Middle frontal gyrus (tissue), 1 donor: ENCODE results near the gene PIK3IP1.
"Not testable (repeated sequence)": the region's sequence is repeated elsewhere in the genome, so short reads cannot be mapped to it uniquely, and the experiment has no call there.

Experiments
- DNase-seq: peaks from one replicate; pipeline ENCODE4 v3.0.0-alpha.2; 2015; ENCODE audit warnings: low spot score; ENCODE audit errors: extremely low spot score

The PIK3IP1 gene, protein sequence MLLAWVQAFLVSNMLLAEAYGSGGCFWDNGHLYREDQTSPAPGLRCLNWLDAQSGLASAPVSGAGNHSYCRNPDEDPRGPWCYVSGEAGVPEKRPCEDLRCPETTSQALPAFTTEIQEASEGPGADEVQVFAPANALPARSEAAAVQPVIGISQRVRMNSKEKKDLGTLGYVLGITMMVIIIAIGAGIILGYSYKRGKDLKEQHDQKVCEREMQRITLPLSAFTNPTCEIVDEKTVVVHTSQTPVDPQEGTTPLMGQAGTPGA

GRCh38 chr22:31292236-31292989 is at the start of gene PIK3IP1:
TSS of gene PIK3IP1 (minus strand) at chr22:31292488. CDS start at chr22:31292344, 144 bp downstream.
- DNase-seq = peak; percentile 81

DNA sequence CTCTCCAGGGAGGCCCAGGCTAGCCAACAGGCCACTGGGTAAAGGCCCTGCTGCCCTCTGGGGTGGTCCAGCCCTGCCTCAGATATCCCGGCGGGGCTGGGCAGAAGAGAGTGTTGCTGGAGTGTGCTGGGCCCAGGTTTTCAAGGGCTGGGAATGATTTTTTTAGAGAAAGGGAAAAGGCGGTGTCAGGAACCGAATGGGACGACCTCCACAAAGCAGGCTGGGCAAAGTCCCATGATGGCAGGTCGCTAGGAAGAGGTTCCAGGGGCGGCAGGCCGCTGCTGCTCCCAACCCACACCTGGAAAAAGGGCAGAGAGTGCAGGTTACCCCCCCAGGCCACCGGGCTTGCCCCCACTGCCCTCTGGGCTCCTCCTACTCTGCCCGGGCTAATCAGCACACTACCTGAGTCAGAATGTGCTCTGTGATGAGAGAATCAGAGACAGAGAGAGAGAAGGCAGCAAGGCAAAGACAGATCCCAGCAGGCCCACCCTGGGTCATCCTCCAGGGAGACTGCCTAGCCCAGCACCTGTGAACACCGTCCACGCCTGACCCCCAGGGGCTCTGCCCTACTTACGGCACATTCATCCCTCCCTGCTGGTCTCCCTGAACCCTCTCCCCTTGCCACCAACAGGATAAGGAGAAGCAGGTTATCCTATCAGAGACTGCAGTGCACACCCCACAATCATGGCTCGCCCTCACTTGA is 49.2 kb upstream of the PIK3IP1 start:
- no peak for DNase-seq

DNA sequence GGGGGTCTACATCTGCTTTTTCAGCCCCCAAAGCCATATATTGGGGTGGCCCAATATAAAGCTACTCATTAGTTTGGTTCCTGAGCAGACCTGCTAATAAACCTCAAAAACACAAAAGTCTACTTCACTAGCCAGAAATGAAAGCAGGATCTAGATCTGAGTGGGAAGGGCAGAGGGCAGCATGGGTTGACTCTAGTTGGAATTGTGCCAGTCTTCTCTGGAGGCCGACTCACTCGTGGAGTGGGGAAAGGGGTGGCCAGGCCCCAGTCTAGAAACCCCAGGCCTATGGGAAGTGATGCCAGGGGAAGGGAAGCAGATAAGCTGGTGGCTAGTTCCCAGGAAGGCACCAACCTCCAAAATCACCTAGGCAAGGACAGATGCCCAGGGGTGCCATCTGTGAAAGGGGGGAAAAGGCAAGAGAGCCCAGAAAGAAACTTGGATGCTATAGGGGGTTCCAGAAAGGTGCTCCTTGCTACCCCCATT is 48.5 kb upstream of the PIK3IP1 start:
- no peak for DNase-seq

GRCh38 chr22:31340360-31340759 is 48.1 kb upstream of the PIK3IP1 start:
- no peak for DNase-seq

- no peak for DNase-seq
Measured at GRCh38 chr22:31339148-31339832, 47.0 kb upstream of the PIK3IP1 start.

DNA sequence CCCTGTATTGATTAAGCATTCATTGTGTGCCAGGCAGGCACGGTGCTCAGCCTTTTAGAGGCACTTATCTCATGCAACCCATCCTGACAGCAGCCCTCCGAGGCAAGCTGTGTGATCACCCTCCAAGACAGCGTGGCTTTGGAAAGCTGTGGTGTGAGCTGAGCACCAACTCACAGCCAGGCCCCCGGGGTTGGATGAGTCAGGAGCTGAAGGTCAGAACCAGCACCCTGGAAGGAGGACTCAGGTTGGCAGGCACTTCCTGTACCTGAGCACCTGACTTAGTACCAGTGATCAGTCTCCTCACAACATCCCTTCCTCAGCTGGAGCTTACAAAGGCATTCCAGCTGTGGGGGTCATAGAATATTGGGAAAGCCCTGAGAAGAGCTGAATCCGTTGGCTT is 44.9 kb upstream of the PIK3IP1 start:
- no peak for DNase-seq

GRCh38 chr22:31334329-31334728 is 42.0 kb upstream of the PIK3IP1 start:
- DNase-seq = no peak

- no peak for DNase-seq
Measured at GRCh38 chr22:31333641-31334040, 41.4 kb upstream of the PIK3IP1 start.

GRCh38 chr22:31332886-31333285 is 40.6 kb upstream of the PIK3IP1 start:
- DNase-seq = no peak

DNA sequence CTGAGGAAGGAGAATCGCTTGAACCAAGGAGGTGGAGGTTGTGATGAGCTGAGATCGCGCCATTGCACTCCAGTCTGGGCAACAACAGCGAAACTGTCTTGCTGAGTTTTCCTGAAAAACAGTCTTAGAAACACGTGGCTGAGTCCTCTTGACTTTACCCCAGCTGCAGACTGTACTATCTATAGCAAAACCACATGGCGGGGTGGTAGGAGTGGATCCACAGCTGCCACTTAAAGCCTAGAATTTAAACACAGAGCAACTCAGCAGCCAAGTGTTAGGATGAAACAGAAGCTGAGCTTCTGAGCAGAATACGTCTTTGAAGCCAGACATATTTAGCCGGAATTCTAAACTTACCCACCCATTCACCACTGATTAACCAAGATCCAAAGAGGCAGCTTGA is 39.7 kb upstream of the PIK3IP1 start:
- peak; percentile 48 for DNase-seq

DNA sequence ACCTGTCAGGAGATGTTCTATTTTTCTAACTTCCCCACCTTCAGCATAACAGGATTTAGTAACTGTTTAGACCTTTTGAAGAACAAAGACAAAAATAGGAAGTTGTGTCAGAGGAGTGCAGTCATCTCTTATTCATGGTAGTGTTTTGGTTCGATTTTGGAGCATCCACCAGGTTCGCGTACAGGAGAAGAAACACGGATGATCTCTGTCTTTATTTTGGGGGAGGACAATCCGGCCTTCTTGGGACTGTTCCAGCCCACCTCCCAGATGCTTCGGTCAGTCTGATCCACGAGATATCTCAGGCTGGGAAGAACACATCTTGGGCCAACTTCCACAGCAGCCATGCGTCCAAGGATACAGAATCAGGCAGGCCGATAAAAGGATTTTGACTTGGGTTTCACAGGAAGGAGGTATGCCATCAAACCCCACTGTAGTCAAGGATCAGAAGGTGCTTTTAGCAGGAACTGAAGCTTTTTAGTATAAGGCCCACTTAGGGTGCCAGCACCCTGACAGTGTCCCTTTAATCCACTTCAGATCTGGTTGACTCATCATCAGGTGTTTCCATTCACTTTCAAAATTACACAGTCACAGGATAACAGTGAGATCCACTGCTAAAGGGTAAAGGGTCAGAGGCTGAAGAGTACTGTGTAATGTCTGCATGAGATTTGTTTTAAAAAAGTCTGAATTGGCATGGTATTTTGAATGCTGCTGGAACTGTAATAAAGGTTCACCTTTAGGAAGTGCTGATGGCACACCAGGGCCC is 37.3 kb upstream of the PIK3IP1 start:
- no peak for DNase-seq

DNA sequence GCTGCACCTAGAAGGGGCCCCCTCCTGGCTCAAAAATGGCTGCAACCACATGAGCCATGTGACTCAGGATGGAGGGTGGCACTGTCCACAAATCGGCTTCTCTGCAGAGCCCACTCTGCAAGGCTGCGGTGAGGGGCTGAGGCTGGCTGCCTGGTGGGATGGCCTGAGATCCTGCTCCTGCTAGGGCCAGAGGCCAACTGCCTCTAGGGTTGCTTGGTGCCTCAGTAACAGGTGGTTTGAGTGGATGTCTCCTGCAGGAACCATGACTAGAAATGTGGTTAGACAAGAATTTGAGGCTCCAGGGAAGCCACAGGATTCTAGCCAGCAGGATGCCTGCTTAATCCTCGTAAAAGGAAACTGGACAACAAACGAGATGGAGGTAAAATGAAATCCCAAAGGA is 36.7 kb upstream of the PIK3IP1 start:
- DNase-seq = no peak

- no peak for DNase-seq
Measured at GRCh38 chr22:31328544-31328960, 36.3 kb upstream of the PIK3IP1 start.

GRCh38 chr22:31327806-31328543 is 35.7 kb upstream of the PIK3IP1 start:
- no peak for DNase-seq

DNA sequence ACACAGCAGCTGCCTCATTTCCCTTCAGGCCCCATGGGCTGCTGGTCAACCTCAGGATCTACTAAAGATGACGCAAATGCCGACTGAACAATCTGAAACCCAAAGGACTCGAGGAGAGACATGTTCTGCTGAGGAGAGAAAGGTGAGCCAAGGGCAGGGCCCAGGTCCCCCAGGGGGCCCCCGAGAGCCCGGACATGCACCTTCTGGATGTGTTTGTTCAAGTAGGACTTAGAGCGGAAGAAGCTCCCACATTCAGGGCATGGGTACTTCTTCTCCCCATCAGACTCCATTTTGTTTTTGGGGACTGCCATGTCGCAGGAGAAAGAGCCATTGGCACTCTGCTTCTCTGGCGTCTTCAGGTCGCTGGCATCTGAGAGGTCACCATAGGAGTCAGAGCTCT is 34.6 kb upstream of the PIK3IP1 start:
- DNase-seq = no peak

GRCh38 chr22:31323578-31324550 is 31.6 kb upstream of the PIK3IP1 start:
- no peak for DNase-seq

- DNase-seq = no peak
Measured at GRCh38 chr22:31321421-31321820, 29.1 kb upstream of the PIK3IP1 start.

GRCh38 chr22:31314220-31314619 is 21.9 kb upstream of the PIK3IP1 start:
- not testable (repeated sequence) for DNase-seq
